Immature natural killer cell (primary cell): ENCODE measurements around the gene KCND2. TPM values are rescaled to one million over a fixed set of nuclear protein-coding genes. Genes with fewer than 3 reads are reported as not detected.

Experiments
- DNase-seq, 3 donors: peaks; one replicate each; pipeline ENCODE4 v3.0.0; 2022; ENCODE audit warnings: mixed read lengths in 1 of 3
- H3K27ac Mint-ChIP-seq, 6 donors: one replicate each; pipeline ENCODE4 v1.8.0; 2020; ENCODE audit warnings: mixed read lengths in 6 of 6, mild to moderate bottlenecking in 5 of 6, inconsistent platforms in 4 of 6, moderate library complexity in 3 of 6
- H3K27me3 Mint-ChIP-seq, 3 donors: one replicate each; pipeline ENCODE4 v1.8.0; 2020 to 2021; ENCODE audit warnings: low read depth in 3 of 3, mild to moderate bottlenecking in 3 of 3, mixed read lengths in 3 of 3, moderate library complexity in 3 of 3, inconsistent platforms in 1 of 3
- H3K36me3 Mint-ChIP-seq, 3 donors: one replicate each; pipeline ENCODE4 v1.8.0; 2020; ENCODE audit warnings: mixed read lengths in 3 of 3, inconsistent platforms in 2 of 3, mild to moderate bottlenecking in 2 of 3
- H3K4me1 Mint-ChIP-seq, 2 donors: one replicate each; pipeline ENCODE4 v1.8.0; 2020; ENCODE audit warnings: inconsistent platforms in 2 of 2, mild to moderate bottlenecking in 2 of 2, mixed read lengths in 2 of 2, moderate library complexity in 1 of 2
- H3K4me3 Mint-ChIP-seq, 5 donors: one replicate each; pipeline ENCODE4 v1.8.0; 2020; ENCODE audit warnings: mild to moderate bottlenecking in 5 of 5, mixed read lengths in 5 of 5, inconsistent platforms in 3 of 5, moderate library complexity in 3 of 5
- H3K9me3 Mint-ChIP-seq, 6 donors: one replicate each; pipeline ENCODE4 v1.8.0; 2020; ENCODE audit warnings: mild to moderate bottlenecking in 6 of 6, mixed read lengths in 6 of 6, inconsistent platforms in 4 of 6, moderate library complexity in 3 of 6
- polyA plus RNA-seq, 3 donors: library from polyadenylated mRNA; unstranded; fragments of 300-500 nt; fragmentation: Illumina TruSeq; gene quantifications; one replicate each; pipeline ENCODE4 v1.2.3, GENCODE V29; 2021

Gene KCND2
- polyA plus RNA-seq, 3 donors from 2014 or later: not detected

GRCh38 chr7:120404042-120404441, 131.1 kb downstream of the KCND2 start:
- DNase-seq: no peak
- Mint-ChIP-seq H3K4me1 (no peaks in the 10 kb centered on the region), H3K27me3 (peaks cover 0 to 4% (median 0%) of the 10 kb centered on the region in 3 donors), H3K4me3 (no peak overlapping the region), H3K9me3 (peaks cover 4 to 10% (median 6%) of the 10 kb centered on the region in 6 donors), H3K27ac (no peak overlapping the region), H3K36me3 (no peaks in the 10 kb centered on the region)

- Mint-ChIP-seq H3K4me3 (no peak overlapping the region), H3K27ac (no peak overlapping the region), H3K4me1 (no peaks in the 10 kb centered on the region), H3K9me3 (peaks cover 4 to 10% (median 6%) of the 10 kb centered on the region in 6 donors), H3K36me3 (no peaks in the 10 kb centered on the region), H3K27me3 (peaks cover 0 to 4% (median 0%) of the 10 kb centered on the region in 3 donors)
- no peak for DNase-seq
Measured at GRCh38 chr7:120405652-120406051, 132.7 kb downstream of the KCND2 start.

- Mint-ChIP-seq H3K27me3 (peaks cover 0 to 4% (median 0%) of the 10 kb centered on the region in 3 donors), H3K27ac (no peak overlapping the region), H3K4me3 (no peak overlapping the region), H3K4me1 (no peaks in the 10 kb centered on the region), H3K36me3 (no peaks in the 10 kb centered on the region), H3K9me3 (peaks cover 4 to 10% (median 6%) of the 10 kb centered on the region in 6 donors)
- no peak for DNase-seq
Measured at GRCh38 chr7:120407010-120407409, 134.0 kb downstream of the KCND2 start.

GRCh38 chr7:120412139-120413050, 139.4 kb downstream of the KCND2 start:
- H3K36me3 Mint-ChIP-seq: no peaks in the 10 kb centered on the region
- DNase-seq: no peak
- H3K27ac Mint-ChIP-seq: no peak overlapping the region
- H3K4me1 Mint-ChIP-seq: no peaks in the 10 kb centered on the region
- peaks cover 0 to 4% (median 0%) of the 10 kb centered on the region in 3 donors for H3K27me3 Mint-ChIP-seq
- peaks cover 0 to 4% (median 0%) of the 10 kb centered on the region in 6 donors for H3K9me3 Mint-ChIP-seq
- no peak overlapping the region for H3K4me3 Mint-ChIP-seq

- H3K27ac Mint-ChIP-seq: no peak overlapping the region
Measured at GRCh38 chr7:120413164-120413563, 140.2 kb downstream of the KCND2 start.

GRCh38 chr7:120417244-120417979, 144.4 kb downstream of the KCND2 start:
- Mint-ChIP-seq H3K27ac (no peak overlapping the region), H3K4me3 (no peak overlapping the region), H3K36me3 (peaks cover 0 to 3% (median 0%) of the 10 kb centered on the region in 3 donors), H3K4me1 (no peaks in the 10 kb centered on the region), H3K9me3 (peaks cover 0 to 18% (median 4%) of the 10 kb centered on the region in 6 donors), H3K27me3 (no peaks in the 10 kb centered on the region)
- no peak for DNase-seq

More at GRCh38 chr7:120413164-120413563, 140.2 kb downstream of the KCND2 start:
- Mint-ChIP-seq H3K4me3 (no peak overlapping the region), H3K9me3 (peaks cover 0 to 5% (median under 1%) of the 10 kb centered on the region in 6 donors), H3K27me3 (peaks cover 0 to 4% (median 0%) of the 10 kb centered on the region in 3 donors), H3K36me3 (no peaks in the 10 kb centered on the region), H3K4me1 (no peaks in the 10 kb centered on the region)
- no peak for DNase-seq

GRCh38 chr7:120421151-120421651, 148.2 kb downstream of the KCND2 start:
- Mint-ChIP-seq H3K27me3 (peaks cover 0 to 2% (median 0%) of the 10 kb centered on the region in 3 donors), H3K27ac (no peak overlapping the region), H3K4me1 (no peaks in the 10 kb centered on the region), H3K36me3 (peaks cover 0 to 3% (median 0%) of the 10 kb centered on the region in 3 donors), H3K9me3 (peaks cover 0 to 26% (median 9%) of the 10 kb centered on the region in 6 donors), H3K4me3 (no peak overlapping the region)
- DNase-seq: no peak

GRCh38 chr7:120431016-120431415, 158.0 kb downstream of the KCND2 start:
- no peak overlapping the region for H3K4me3 Mint-ChIP-seq
- DNase-seq: no peak
- no peak overlapping the region for H3K27ac Mint-ChIP-seq
- peaks cover 6 to 41% (median 11%) of the 10 kb centered on the region in 6 donors for H3K9me3 Mint-ChIP-seq
- H3K36me3 Mint-ChIP-seq: peaks cover 0 to 4% (median 0%) of the 10 kb centered on the region in 3 donors
- no peaks in the 10 kb centered on the region for H3K4me1 Mint-ChIP-seq
- H3K27me3 Mint-ChIP-seq: no peaks in the 10 kb centered on the region

- no peak overlapping the region for H3K27ac Mint-ChIP-seq
- no peaks in the 10 kb centered on the region for H3K27me3 Mint-ChIP-seq
- peaks cover 0 to 4% (median 0%) of the 10 kb centered on the region in 3 donors for H3K36me3 Mint-ChIP-seq
- H3K4me1 Mint-ChIP-seq: no peaks in the 10 kb centered on the region
- peaks cover 4 to 26% (median 6%) of the 10 kb centered on the region in 6 donors for H3K9me3 Mint-ChIP-seq
- H3K4me3 Mint-ChIP-seq: no peak overlapping the region
- no peak for DNase-seq
Measured at GRCh38 chr7:120436487-120437060, 163.6 kb downstream of the KCND2 start.

GRCh38 chr7:120441850-120442249, 168.9 kb downstream of the KCND2 start:
- H3K27me3 Mint-ChIP-seq: no peaks in the 10 kb centered on the region
- H3K4me1 Mint-ChIP-seq: no peaks in the 10 kb centered on the region
- H3K9me3 Mint-ChIP-seq: peaks cover 2 to 29% (median 11%) of the 10 kb centered on the region in 6 donors
- H3K27ac Mint-ChIP-seq: no peak overlapping the region
- no peak for DNase-seq
- H3K4me3 Mint-ChIP-seq: no peak overlapping the region
- peaks cover 0 to 3% (median 0%) of the 10 kb centered on the region in 3 donors for H3K36me3 Mint-ChIP-seq

GRCh38 chr7:120442838-120443237, 169.9 kb downstream of the KCND2 start:
- no peaks in the 10 kb centered on the region for H3K27me3 Mint-ChIP-seq
- DNase-seq: no peak
- H3K27ac Mint-ChIP-seq: no peak overlapping the region
- no peaks in the 10 kb centered on the region for H3K4me1 Mint-ChIP-seq
- no peak overlapping the region for H3K4me3 Mint-ChIP-seq
- H3K36me3 Mint-ChIP-seq: peaks cover 0 to 3% (median 0%) of the 10 kb centered on the region in 3 donors
- H3K9me3 Mint-ChIP-seq: peaks cover 2 to 29% (median 11%) of the 10 kb centered on the region in 6 donors

- Mint-ChIP-seq H3K27ac (no peak overlapping the region), H3K4me3 (no peak overlapping the region), H3K4me1 (no peaks in the 10 kb centered on the region), H3K36me3 (peaks cover 0 to 3% (median 0%) of the 10 kb centered on the region in 3 donors), H3K9me3 (peaks cover 3 to 29% (median 10%) of the 10 kb centered on the region in 6 donors), H3K27me3 (no peaks in the 10 kb centered on the region)
- no peak for DNase-seq
Measured at GRCh38 chr7:120444650-120445049, 171.7 kb downstream of the KCND2 start.

GRCh38 chr7:120445276-120445675, 172.3 kb downstream of the KCND2 start:
- H3K4me1 Mint-ChIP-seq: no peaks in the 10 kb centered on the region
- no peak for DNase-seq
- H3K27me3 Mint-ChIP-seq: no peaks in the 10 kb centered on the region
- no peak overlapping the region for H3K27ac Mint-ChIP-seq
- no peak overlapping the region for H3K4me3 Mint-ChIP-seq
- peaks cover 0 to 3% (median 0%) of the 10 kb centered on the region in 3 donors for H3K36me3 Mint-ChIP-seq
- H3K9me3 Mint-ChIP-seq: peaks cover 7 to 34% (median 13%) of the 10 kb centered on the region in 6 donors
